Mucosa of descending colon (tissue), 3 donors: Measurements from ENCODE around the gene C21orf58. TPM values are rescaled to one million over a fixed set of nuclear protein-coding genes. Genes with fewer than 3 reads are reported as not detected.

Source experiments
- ATAC-seq: fragments of 200-7000 bp; cut with Tn5 transposase; one replicate; pipeline ENCODE4 v1.9.1; 2020; ENCODE audit warnings: mild to moderate bottlenecking, moderate library complexity
- DNase-seq, 3 donors: peaks; one replicate each; pipeline ENCODE4 v3.0.0-alpha.2; 2020
- H3K36me3 ChIP-seq: fragments of 200-600 bp; one replicate; pipeline ENCODE4 v1.8.0; 2021; ENCODE audit warnings: low read depth, mild to moderate bottlenecking
- H3K4me1 ChIP-seq: fragments of 200-600 bp; one replicate; pipeline ENCODE4 v1.8.0; 2021; ENCODE audit warnings: low read depth, mild to moderate bottlenecking
- H3K4me3 ChIP-seq: fragments of 200-600 bp; one replicate; pipeline ENCODE4 v1.8.0; 2021; ENCODE audit warnings: mild to moderate bottlenecking
- H3K9me3 ChIP-seq: fragments of 200-600 bp; one replicate; pipeline ENCODE4 v1.8.0; 2021; ENCODE audit warnings: mild to moderate bottlenecking
- CTCF ChIP-seq: fragments of 200-600 bp; IDR thresholded peaks from one replicate; pipeline ENCODE4 v1.8.0; 2022; ENCODE audit warnings: antibody characterized with exemption, mild to moderate bottlenecking
- intact Hi-C, 2 donors: fragments of 100-400 bp; cut with DNase I in 1 of 2; cut with micrococcal nuclease in 1 of 2; formaldehyde crosslinking; loops; one replicate each; pipeline versions ENCODE4 v1.11.0 to v1.11.1; 2022; cut with DNase I, micrococcal nuclease
- total RNA-seq, 3 donors: library from RNA; stranded (reverse); fragmentation: NEBNext Ultra II Directional in 2 of 3; extraction: Animal tissue kit (Norgen Biotek cat#: 25700) in 2 of 3; gene quantifications; one replicate each; pipeline versions ENCODE4 v1.2.1 to v1.2.4, GENCODE V29; 2021 to 2023
- donor health status: DM: no; HTN: no; CAD: no; lungs with moderate emphysema.
- donor health status: DM: no; HTN: no; CAD: no.
- donor health status: DM: no; HTN: yes; CAD: no.

The C21orf58 gene
- total RNA-seq, 3 donors from 2014 or later = 5.5 to 11.9 (median 5.6) TPM

GRCh38 chr21:46356494-46357334 is 33.0 kb upstream of the C21orf58 start:
- no peaks in the 10 kb centered on the region for H3K9me3 ChIP-seq
- ATAC-seq (no peak), DNase-seq (no peak)
- no peak for TF ChIP-seq CTCF
- no peaks in the 10 kb centered on the region for H3K4me1 ChIP-seq
- intact Hi-C loops = loop anchor here in 1 of 2 donors (10.0 kb wide), 1 partner anchor 58 kb away; no protein-coding TSS in a partner anchor
- H3K36me3 ChIP-seq = peaks cover 8% of the 10 kb centered on the region
- no peak overlapping the region for H3K4me3 ChIP-seq

GRCh38 chr21:46356005-46356338 is 32.3 kb upstream of the C21orf58 start:
- no peaks in the 10 kb centered on the region for H3K4me1 ChIP-seq
- H3K9me3 ChIP-seq = no peaks in the 10 kb centered on the region
- intact Hi-C loops = loop anchor here in 1 of 2 donors (10.0 kb wide), 1 partner anchor 59 kb away; no protein-coding TSS in a partner anchor
- ATAC-seq (no peak), DNase-seq (no peak)
- peaks cover 8% of the 10 kb centered on the region for H3K36me3 ChIP-seq
- no peak for TF ChIP-seq CTCF
- H3K4me3 ChIP-seq = no peak overlapping the region

- Histone ChIP-seq H3K36me3 (peaks cover 8% of the 10 kb centered on the region), H3K4me1 (no peaks in the 10 kb centered on the region), H3K4me3 (no peak overlapping the region), H3K9me3 (no peaks in the 10 kb centered on the region)
- TF ChIP-seq CTCF = no peak
- no peak for ATAC-seq
- DNase-seq = no peak
- intact Hi-C loops = loop anchor here in 1 of 2 donors (10.0 kb wide), 1 partner anchor 59 kb away; no protein-coding TSS in a partner anchor
Measured at GRCh38 chr21:46355161-46356004, 31.7 kb upstream of the C21orf58 start.

- Histone ChIP-seq H3K4me1 (no peaks in the 10 kb centered on the region), H3K4me3 (no peak overlapping the region), H3K9me3 (no peaks in the 10 kb centered on the region), H3K36me3 (peaks cover 8% of the 10 kb centered on the region)
- DNase-seq (no peak), ATAC-seq (no peak)
- intact Hi-C loops = loop anchor here in 1 of 2 donors (10.0 kb wide), 1 partner anchor 60 kb away; no protein-coding TSS in a partner anchor
- TF ChIP-seq CTCF = no peak
Measured at GRCh38 chr21:46354518-46354917, 30.8 kb upstream of the C21orf58 start.

- no peak for TF ChIP-seq CTCF
- Histone ChIP-seq H3K36me3 (peaks cover 8% of the 10 kb centered on the region), H3K4me3 (no peak overlapping the region), H3K9me3 (no peaks in the 10 kb centered on the region), H3K4me1 (no peaks in the 10 kb centered on the region)
- intact Hi-C loops = loop anchor here in 1 of 2 donors (10.0 kb wide), 1 partner anchor 61 kb away; no protein-coding TSS in a partner anchor
- DNase-seq (no peak), ATAC-seq (no peak)
Measured at GRCh38 chr21:46354046-46354445, 30.4 kb upstream of the C21orf58 start.
